ENCODE results near the gene ZMIZ1.

ZMIZ1 gene

DNA sequence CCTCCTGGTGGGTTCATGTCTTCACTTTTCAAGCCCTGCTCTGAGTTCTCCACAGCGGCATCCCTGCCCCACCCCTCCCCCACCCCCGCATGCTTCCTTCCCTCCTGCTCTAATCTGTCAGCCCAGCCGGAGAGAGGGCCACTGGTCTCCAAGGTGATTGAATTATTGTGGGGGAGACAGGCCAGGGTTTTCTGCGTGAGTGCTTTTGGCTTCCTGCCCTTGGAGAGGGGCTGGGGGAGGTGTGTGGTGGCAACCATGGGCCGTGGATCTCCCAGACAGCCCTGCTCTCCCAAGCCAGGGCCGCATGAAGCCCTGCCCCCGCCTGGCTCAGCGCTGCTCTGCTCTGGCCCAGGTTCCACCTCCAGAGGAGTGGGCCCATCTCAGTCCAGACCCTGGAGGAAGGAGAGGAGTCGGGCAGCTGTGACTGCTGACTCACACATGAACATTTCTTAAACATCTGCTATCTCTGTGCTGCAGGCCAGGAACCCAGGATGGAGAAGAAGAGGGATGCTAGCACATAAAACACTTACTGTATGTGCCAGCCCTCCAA, 109.9 kb downstream of the ZMIZ1 start:
- no peak for DNase-seq

DNA sequence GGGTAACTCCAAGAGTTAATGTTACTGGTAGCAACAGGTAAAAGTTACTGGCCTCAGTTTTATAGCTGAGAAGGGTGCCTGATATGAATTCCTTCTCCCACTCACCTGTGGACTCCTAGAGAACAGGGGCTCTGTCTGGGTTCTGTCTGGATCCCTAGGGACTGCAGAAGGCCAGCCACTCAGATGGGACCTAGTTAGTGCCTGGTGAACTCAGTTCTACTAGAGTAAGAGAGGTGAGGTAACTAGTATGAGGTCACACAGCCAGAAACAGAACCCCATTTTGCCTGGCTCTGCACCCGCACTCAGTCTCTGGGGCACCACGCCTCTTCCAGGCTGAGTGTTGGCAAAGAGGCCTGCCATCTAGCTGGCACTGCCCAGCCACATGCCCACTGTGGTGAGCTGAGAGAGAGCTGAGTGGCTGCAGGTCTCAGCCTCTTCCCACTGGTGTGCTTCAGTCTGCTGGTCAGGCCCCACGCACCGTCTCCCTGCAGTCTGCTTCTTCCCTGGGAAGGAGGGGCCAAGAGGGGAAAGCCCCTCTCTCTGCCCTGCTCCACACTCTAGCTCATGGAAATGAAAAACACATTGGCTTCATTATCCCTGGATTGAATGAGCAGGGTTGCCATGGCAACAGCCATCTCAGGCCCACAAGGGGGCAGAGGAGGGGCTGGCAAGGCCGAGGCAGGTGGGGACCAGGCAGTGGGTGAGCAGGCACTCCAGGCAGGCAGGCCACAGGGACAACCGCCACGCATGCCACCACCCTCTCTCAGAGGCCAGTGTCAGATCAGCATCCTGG, 110.6 kb downstream of the ZMIZ1 start:
- no peak for DNase-seq

DNA sequence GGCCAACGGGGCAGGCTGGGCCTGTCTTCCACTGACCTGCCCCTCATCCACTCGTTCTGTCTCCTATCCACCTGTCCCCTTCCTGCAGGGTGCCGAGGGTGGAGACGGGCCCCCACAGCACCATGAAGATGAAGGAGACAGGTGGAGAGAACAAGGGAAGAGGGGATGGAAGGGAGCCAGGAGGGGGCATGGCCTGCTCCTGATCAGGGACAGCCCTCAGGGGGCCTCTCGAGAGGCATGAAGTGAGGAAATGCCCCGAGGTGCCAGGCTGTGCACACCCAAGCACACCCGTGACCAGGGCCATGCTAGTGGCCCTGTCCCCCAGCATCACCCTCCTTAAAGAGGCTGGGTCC, 111.2 kb downstream of the ZMIZ1 start:
- no peak for DNase-seq

DNA sequence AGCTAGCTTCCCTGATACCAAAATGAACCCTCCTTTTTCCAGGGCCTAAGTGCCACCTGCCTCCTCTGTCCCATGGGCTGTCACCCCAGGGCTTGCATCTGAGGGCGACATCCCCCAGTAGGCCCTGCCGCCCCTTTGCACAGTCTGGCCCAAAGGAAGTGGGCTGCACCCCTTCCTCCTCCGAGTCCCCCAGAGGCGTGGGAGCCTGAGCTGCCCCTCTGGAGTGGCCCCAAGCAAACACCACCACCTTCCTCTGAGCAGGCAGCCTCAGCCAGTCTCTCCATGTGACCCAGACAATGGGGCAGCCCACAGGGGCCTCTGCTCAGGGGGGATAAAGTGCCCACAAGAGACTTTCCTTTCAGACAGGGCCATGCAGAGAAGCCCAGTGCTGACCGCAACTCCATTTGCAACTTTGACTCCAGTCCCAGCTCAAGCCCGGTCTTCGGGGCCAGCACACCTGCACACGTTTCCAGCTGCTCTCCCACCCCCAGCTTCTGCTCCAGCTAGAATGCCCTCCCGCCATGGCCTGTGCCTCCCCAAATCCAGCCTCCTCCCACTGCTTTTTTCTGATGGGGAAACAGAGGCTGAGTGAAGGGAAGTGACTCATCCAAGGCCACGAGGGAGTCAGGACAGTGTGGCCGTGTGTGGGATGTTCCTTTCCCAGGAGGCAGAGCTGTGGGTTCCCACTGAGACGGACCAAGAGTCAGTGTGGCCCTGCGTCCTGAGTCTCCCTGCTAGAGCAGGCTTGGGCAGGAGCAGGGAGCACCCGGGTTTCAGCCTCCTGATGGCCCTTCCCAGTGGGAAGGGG, 111.9 kb downstream of the ZMIZ1 start:
- DNase-seq, result no peak

DNA sequence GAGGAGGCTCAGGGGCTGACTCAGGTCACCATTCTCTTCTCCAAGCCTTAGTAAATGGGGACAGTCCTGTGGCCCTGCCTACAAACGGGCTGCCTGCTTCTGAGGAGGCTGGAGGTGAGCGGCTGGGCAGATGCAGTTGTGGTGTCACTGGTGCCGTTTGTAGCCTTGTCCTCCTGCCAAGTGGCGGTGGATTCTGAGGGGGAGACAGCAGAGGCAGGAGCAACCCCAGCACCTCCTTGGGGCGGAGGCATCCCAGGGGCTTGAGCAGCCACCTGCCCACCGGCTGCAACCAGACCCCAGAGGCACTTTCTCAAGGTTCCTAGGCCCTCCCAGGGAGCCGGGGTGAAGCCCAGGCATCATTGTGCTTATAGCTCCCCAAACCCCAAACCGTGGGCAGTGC, 112.5 kb downstream of the ZMIZ1 start:
- DNase-seq, result no peak

DNA sequence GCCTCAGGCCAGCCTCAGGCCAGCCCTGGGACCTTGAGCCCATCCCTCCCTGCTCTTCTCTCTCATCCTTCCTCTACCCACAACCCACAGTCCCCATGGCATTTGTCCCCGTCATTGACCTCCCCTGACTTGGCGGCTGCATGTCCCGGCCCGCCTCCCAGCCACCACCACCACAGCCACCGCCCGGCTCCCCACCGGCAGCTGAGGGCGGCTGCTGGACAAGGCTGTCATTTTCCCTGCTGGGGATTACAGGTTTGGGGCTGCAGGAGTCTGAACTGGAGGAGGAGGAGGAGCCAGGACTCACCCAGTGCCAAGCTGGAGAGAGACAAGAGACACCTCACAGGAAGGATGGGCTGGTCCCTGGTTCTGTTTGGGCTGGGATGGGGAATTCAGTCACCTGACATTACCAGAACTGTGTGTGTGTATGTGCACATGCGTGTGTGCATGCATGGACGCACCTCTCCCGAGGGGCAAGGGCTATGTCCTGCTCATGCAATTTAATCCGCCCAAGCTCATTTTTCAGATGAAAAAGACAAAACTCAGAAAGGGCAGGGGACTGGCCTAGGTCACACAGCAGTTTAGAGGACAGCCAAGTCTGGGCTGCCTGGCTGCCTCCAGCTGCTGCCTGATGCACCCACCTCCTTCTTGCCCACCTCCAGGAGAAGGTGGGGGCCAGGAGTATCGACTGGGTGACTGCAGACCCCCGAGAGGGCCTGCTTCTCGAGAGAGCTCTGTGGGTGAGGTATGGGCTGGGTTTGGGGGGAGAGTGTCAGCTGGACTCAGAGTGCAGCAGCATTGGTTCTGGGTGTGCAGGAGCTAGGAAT, 113.1 kb downstream of the ZMIZ1 start:
- no peak for DNase-seq

DNA sequence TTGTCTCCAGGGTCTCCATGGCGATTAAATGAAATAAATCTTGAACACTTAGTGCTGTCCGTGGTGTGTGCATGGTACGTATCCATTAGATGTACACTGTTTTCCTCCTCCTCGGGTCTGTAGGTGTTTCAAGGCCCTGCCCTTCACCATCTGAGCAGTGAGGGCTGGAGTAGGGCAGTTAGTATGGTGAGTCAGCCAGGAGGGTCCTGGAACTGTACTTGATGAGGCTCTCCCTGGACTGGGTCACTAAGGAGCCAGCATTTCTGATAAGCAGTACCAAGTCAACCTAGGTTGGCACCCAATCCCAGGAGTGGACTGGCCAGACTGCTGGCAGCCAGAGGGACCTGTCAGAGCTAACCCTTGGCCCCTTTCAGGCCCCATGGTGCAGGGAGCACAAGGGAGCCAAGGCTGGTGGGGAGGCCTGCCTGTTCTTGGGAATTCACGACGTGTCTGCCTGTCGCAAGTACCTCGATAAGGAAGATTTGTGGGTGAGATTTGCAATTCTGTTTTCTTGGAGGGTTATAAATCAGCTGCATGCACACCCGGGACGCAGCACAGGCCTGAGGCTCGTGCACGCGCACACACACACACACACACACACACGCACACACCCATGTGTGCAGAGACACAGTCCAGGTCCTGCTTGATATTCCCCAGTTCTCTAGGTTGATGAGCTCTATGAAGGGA, 114.2 kb downstream of the ZMIZ1 start:
- no peak for DNase-seq

DNA sequence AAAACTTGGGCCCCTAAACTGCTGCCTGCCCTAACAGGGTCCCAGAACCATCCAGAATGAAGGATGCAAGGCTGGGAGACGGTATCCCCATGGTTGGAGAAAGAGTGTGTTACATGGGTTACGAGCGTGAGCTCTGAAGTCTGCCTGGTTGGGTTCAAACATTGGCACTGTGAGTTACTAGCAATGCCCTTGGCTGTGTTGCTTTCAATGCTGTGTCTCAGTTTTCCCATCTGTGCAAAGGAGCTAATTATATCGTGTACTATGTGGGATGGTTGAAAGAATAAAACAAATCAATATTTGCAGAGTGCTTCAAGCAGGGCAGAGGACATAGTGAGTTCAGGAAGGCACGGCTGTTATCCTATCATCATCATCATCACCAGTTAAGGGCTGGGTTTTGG, 114.7 kb downstream of the ZMIZ1 start:
- DNase-seq, result no peak

DNA sequence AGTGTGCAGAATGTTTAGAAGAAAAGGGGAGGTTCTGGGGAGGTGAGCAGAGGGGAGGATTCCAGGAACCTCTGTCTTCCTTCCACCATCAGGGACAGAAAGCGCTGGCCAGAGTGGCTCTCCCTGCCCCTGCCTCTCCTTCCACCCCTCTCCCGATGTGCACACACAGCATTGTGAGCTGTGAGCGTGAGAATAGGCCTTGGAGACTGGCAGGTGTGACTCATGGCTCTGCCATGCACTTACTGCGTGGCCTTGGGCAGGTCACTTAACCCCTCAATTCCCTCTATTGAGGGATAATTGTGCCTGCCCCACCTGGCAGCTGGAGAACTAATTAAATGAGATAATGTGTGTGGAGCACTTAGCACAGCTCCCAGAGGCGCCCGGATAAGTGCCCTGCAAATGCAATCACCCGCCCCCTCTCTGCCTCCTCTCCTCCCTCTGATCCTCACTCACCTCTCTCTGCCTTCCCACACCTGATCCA, 115.4 kb downstream of the ZMIZ1 start:
- no peak for DNase-seq

DNA sequence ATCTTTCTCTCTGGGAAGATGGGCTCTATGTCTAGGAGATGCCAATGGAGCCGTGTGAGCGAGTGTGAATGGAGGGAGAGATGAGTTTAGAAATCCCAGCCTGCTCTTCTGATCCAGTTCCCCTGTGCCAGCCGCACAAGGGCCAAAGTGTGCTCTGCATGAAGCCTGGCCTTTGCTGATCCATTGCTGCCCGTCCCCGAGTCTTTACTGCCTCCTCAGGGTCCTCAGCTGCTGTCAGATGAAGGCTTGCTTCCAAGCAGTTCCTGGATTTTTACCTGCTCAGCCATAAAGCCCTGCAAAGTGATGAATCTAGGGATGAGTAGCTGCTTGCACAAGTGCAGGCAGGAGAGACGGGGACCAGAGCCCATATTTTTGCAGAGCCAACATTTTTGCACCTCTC, 115.9 kb downstream of the ZMIZ1 start:
- DNase-seq, result no peak

DNA sequence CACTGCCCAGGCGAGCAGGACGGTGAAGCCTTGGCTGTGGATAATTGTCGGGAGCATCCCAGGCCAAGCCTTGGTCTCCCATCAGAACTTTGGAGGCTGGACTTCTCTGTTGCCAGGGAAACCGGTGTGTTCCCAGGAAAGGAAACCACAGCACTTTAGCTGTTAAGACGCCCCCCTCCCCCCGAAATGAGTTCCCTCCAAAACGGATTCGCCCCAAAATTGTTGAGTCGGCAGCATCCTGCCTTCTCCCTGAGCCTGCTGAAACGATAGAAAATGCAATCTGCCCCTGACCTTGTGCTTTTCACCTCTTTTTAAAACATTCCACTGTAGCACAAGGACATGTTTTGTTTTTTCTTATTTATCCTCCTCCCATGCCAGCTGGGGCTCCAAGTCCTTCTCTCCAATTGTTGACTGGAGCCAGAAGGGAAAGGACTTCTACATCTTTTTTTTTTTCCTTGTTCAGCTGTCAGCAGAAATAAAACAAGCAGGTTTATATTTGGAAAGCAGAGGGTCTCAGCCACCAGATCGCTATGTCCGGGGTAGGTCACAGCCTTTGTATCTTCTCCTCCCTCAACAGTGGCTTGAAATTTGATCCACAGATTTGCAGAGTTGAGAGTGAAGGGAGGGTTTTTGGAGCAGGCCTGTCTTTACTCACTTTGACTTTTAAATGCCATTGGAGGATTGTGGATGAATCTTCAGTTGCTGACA, 116.5 kb downstream of the ZMIZ1 start:
- DNase-seq, result no peak

DNA sequence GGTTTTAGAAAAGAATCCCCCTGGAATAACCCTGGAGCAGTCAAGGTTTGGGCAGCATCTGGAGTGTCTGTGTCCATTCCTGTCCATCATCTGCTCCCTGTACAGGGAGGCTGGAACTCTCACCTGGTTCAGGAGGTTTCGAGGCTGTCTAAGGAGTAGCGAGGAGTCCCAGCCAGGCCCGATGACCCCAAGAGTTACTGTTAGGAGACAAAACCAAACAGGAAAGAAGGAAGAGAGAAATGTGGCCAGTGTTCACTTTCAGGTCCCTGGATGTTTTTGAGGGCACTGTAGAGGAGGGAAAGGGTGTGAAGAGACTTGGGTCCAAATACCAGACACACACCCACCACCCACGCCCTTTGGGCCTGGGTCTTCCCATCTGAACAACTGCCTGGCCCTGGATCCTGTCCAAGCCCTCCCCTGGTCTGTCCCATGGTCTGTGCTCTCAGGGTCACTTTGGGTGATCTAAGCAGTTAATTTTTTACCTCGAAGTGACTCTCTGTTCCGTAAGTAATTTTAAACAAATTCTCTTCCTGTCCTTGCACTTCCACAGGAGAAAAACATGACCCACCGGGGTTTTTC, 117.1 kb downstream of the ZMIZ1 start:
- no peak for DNase-seq

DNA sequence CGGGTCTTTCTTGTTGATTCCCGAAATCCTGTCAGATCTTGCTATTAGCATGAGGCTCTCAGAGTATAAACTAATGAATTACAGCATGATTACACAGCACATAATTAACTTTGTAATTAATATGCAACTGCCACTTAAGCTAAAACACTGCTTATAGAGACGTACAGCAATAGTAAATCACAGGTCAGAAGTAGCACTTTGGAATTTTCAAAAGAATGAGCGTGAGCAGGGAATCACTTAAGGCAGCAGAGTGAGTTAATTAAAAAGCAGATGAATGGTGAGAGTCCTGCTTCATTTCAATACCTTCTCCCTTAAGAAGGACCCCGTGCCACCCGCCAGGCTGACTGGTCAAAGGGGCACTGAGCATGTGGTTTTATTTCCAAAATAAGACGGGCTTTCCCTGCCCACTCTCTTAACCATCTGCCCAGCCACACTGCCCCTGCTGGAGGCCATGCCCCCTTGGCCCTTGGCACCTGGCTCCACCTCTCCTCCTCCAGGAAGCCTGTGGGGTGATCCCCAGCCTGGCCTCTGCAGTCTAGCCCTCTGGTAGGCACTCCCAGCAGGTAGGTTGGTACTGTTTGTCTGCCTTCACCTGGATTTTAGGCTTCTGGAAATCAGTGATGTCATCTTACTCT, 117.8 kb downstream of the ZMIZ1 start:
- no peak for DNase-seq

DNA sequence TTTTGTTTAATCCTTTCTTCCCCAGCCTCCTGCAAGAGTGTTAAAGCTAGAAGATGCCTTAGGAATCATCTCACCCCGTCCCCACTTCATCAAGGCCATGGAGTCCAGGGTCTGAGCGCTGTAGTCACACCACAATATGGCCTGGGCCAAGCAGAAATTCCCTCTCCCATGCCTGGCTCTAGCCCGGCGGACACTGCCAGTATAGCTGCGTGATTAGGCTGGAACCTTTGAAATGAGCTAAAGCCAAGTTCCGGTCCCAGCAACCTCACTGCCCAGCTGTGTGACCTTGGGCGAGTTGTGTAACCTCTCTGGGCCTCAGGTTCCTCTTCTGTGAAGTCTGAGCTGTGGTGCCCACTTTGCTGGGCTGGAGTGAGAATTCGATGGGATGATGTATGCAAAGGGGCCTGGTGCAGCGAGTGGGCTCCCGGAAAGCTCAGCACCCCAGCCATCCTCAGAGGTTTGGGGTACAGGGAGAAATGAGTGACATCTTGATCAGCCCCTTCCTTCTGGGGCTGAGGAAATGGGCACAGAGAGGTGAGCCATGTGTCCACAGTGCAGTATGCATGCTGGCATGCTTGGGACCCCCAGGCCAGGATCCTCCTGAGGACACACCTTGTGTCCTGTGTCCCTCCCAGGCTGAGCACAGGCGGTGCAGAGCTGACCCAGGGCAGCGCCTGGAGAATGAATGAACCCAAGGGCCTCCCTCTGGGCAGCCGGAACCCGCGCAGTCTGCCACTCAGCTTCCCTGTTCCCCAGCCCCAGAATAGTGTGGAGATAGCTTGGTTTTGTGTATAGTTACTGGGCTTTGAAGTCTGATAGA, 118.6 kb downstream of the ZMIZ1 start:
- DNase-seq, result no peak

DNA sequence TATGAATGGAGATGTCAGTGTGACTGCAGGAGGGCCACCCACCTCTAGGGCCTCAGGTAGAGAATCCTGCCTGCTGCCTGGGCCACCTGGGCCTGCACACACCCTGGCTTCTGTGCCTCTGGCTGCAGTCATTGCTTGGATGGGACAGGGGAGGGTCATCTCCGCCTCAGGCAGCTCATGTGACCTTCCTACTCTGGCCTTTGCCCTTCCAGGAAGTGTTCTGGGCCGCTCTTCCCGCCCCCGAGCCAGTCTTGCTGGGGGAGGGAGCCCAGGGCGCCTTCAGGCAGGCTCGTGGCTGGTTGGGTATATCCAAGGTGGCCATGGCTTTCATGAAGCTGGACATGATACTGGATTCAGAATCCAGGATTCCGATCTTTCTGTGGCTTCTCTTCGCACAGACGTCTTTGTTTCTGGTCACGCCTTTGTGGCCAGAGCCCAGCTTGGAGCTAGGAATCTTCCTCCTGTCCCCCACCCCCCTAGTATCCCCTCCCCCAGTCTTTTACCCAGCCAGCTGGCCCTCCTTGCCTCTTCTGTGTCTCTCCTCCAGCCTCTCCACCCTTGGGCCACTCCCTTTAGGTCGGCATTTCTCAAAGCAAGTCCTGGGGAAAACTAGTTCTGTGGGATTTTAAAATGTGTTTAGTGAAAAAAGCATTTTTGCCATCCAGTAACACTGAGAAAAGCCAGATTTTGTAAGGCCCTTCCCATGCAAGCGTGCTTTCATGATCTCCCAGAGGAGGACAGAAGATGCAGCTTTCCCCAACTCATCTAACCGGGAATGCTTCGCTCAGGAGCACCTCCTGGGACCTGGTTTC, 119.6 kb downstream of the ZMIZ1 start:
- DNase-seq, result no peak

DNA sequence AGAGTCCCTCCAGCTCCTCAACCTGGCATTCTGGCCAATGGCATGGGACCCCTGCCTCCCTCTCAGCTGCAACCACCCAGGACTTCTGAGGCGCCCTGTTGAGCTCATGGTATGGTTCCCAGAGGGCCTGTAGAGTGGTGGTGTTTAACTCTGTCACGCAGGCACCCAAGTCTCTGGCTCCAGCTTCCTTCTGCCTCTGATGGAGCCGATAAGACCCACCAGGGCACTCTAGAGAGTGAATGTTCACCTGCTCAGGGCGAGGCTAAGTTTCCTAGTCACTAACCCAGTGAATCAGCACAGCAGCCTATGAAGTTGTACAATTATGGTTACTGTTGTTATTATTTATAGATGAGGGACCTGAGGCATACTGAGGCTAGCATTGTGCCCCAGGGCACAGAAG, 120.4 kb downstream of the ZMIZ1 start:
- no peak for DNase-seq

DNA sequence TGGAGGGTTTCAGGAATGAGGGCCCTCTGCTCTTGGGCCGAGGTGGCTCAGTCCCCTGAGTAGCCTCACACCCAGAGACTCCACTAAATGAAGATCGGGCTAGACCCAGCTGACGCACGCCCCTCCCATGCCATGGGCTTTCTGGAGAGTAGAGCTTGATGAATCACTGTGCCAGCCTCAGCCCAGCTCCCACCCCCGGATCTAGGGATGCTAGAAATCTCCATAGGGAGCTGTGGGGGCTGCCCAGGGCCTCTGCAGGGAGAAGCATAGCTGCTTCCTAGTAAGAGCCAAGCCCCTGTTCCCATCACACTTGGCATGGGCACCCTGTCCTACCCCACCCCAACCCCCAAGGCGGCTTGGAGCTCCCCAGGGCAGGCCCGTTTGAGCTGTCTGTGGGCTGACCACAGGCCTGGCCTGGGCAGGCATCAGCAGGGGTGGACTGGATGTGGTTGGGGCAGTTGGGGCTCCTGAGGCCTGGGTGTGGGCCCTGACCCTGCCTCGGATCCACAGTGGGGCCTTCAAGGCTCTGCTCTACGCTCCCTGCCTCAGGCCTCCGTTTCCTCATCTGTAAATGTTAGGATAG, 121.2 kb downstream of the ZMIZ1 start:
- DNase-seq, result no peak

DNA sequence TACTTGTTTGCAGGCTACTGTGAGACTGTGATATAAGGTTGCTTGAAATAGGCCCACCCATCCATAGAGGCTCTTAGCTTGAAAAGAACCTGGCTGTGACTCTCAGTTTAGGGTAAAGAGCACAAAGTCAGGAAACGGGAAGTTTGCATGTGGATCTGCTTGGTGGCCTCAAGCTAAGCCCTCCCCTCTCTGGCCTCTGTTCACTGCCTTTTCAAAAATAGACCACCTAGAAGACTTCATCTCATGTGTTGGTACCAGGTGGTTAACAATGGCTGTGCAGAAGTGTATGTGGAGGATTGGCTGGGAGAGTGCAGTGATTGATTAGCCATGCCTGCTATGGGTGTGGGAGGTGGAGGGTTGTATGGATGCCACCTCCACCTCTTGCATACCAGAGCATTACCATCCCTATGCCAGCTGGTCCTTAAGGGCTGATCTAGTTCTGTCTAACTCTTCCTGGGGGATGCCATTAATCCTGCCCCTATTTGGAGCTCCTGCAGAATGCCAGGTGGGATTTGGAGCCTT, 122.0 kb downstream of the ZMIZ1 start:
- DNase-seq, result no peak
